ENCODE measurements around the gene WBP11. TPM values are rescaled to one million over a fixed set of nuclear protein-coding genes. Genes with fewer than 3 reads are reported as not detected.

WBP11 gene
- total RNA-seq, 3 donors from 2014 or later (not counting 1 experiment from before 2014, with no cell fraction given) = 130 to 159 (median 134) TPM

DNA sequence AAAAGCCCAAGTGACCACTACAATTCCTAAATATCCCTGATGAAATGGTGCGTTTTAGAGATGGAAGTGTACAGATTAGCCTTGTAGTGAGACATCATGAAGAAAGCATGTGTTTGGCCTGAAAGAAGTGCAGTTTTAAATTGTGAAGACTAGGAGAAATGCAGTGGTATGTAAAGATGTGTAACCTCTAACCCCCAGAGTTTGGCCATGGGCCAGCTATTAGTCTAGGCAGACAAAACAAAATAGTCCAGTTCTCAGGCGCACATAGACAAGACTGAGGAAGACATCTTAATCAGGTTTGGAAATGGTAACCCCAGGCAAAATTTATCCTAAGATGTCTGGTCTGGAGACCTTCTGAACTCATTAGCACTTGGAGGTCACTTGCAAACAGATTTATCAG lies 23.4 kb downstream of the WBP11 start:
- Mint-ChIP-seq H3K27ac (no peak overlapping the region), H3K27me3 (ENCODE audit: low read depth in 2 of 2) (peaks cover 0 to 5% of the 10 kb centered on the region in 2 donors), H3K9me3 (no peaks in the 10 kb centered on the region), H3K4me3 (no peak overlapping the region), H3K36me3 (no peaks in the 10 kb centered on the region), H3K4me1 (peaks cover 17 to 22% of the 10 kb centered on the region in 2 donors)
- ATAC-seq (no peak), DNase-seq (no peak)
- TF ChIP-seq, protein P1, sequence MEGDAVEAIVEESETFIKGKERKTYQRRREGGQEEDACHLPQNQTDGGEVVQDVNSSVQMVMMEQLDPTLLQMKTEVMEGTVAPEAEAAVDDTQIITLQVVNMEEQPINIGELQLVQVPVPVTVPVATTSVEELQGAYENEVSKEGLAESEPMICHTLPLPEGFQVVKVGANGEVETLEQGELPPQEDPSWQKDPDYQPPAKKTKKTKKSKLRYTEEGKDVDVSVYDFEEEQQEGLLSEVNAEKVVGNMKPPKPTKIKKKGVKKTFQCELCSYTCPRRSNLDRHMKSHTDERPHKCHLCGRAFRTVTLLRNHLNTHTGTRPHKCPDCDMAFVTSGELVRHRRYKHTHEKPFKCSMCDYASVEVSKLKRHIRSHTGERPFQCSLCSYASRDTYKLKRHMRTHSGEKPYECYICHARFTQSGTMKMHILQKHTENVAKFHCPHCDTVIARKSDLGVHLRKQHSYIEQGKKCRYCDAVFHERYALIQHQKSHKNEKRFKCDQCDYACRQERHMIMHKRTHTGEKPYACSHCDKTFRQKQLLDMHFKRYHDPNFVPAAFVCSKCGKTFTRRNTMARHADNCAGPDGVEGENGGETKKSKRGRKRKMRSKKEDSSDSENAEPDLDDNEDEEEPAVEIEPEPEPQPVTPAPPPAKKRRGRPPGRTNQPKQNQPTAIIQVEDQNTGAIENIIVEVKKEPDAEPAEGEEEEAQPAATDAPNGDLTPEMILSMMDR (IDR thresholded peaks at IDR 0.05) = no peak
- H3K4me1 ChIP-seq (ENCODE audit: control insufficient read depth, insufficient read depth, low read length) = peaks cover 5% of the 10 kb centered on the region
- no peak overlapping the region for H3K4me3 ChIP-seq (ENCODE audit: low read length)
- H3K9me3 ChIP-seq (ENCODE audit: control insufficient read depth, insufficient read depth, low read length) = no peaks in the 10 kb centered on the region
- intact Hi-C loops (cut with micrococcal nuclease) = no loop called here
- no peak overlapping the region for H3K27ac ChIP-seq (ENCODE audit: low read length)
- WGBS (ENCODE audit: insufficient coverage) = 92% methylated on average over 2 of the region's 2 CpGs
- H3K27me3 ChIP-seq (ENCODE audit: control insufficient read depth, insufficient read depth, low read length) = no peaks in the 10 kb centered on the region
- peaks cover 5% of the 10 kb centered on the region for H3K36me3 ChIP-seq (ENCODE audit: control insufficient read depth, insufficient read depth, low read length)

DNA sequence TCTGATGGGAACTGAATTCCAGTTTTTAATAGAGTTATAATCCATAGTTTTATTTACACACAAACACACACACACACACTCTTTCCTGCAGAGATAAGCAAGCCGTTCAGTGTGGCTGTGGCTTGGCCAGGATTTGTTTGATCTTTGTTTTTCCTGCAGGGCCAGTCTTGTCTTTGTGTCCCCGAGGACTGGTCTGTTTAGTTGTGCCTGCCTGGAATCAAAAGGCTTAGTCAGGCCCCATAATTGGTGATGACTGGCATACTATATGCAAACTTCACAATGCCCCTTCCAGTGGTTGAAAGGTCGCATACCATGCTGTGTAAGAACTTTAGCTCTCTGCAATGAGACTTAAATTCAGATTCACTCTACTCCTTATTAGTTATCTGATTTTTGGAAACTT lies 26.0 kb downstream of the WBP11 start:
- H3K27ac Mint-ChIP-seq = peak overlapping the region in 1 of 2 donors; percentile 96
- H3K27me3 Mint-ChIP-seq (ENCODE audit: low read depth in 2 of 2) = peaks cover 0 to 5% of the 10 kb centered on the region in 2 donors
- H3K9me3 ChIP-seq (ENCODE audit: control insufficient read depth, insufficient read depth, low read length) = no peaks in the 10 kb centered on the region
- H3K36me3 ChIP-seq (ENCODE audit: control insufficient read depth, insufficient read depth, low read length) = no peaks in the 10 kb centered on the region
- no peaks in the 10 kb centered on the region for H3K9me3 Mint-ChIP-seq
- peaks cover 33 to 35% of the 10 kb centered on the region in 2 donors for H3K4me1 Mint-ChIP-seq
- intact Hi-C loops (cut with micrococcal nuclease) = no loop called here
- no peak overlapping the region for H3K4me3 Mint-ChIP-seq
- TF ChIP-seq, protein P1 (IDR thresholded peaks at IDR 0.05) = no peak
- WGBS (ENCODE audit: insufficient coverage) = 88% methylated on average over 3 of the region's 3 CpGs
- H3K4me1 ChIP-seq (ENCODE audit: control insufficient read depth, insufficient read depth, low read length) = peaks cover 23% of the 10 kb centered on the region
- ATAC-seq = no peak
- no peak overlapping the region for H3K4me3 ChIP-seq (ENCODE audit: low read length)
- no peak overlapping the region for H3K27ac ChIP-seq (ENCODE audit: low read length)
- DNase-seq = no peak
- no peaks in the 10 kb centered on the region for H3K36me3 Mint-ChIP-seq
- no peaks in the 10 kb centered on the region for H3K27me3 ChIP-seq (ENCODE audit: control insufficient read depth, insufficient read depth, low read length)

DNA sequence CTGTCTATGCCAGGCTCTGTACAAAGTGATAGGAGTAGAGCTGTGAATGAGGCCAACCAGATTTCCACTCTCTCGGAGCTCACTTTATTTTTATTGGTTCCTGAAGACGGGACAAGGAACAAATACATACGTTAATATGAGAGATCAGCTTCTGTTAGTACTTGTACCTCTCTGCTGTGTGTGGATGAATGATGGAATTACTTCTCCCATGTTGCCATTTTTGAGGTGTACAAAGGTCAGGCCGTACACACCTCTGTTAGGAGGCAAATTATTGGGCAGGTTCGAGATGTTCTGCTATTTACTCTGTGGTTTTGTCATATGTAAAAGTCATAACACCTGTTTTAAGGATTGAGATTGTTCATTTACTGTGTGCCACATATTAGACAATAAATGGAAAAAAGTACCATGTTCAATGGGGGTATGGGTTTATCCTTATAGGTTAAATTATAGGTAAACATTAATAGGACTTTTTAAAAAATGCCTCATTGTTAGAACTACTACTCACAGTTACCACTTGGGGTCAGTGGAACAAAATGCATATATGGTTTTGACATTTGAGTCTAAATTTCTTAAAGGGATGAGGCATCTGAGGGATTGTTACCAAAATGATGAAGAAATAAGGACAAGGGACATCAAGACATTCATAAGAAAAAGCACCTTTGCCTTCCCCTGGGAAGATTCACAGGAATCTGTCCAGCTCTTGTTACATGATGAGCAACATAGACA lies 26.9 kb downstream of the WBP11 start:
- WGBS (ENCODE audit: insufficient coverage) = 95% methylated on average over 5 of the region's 5 CpGs
- ATAC-seq (no peak), DNase-seq (peak in 1 of 2 donors; percentile 36)
- H3K27ac ChIP-seq (ENCODE audit: low read length) = no peak overlapping the region
- no peaks in the 10 kb centered on the region for H3K9me3 Mint-ChIP-seq
- peaks cover 42 to 43% of the 10 kb centered on the region in 2 donors for H3K4me1 Mint-ChIP-seq
- H3K9me3 ChIP-seq (ENCODE audit: control insufficient read depth, insufficient read depth, low read length) = no peaks in the 10 kb centered on the region
- H3K36me3 Mint-ChIP-seq = no peaks in the 10 kb centered on the region
- peak overlapping the region; percentile 100 for H3K4me3 Mint-ChIP-seq
- H3K27me3 ChIP-seq (ENCODE audit: control insufficient read depth, insufficient read depth, low read length) = no peaks in the 10 kb centered on the region
- peak overlapping the region; percentile 96 to 99 for H3K27ac Mint-ChIP-seq
- H3K4me3 ChIP-seq (ENCODE audit: low read length) = no peak overlapping the region
- H3K27me3 Mint-ChIP-seq (ENCODE audit: low read depth in 2 of 2) = peaks cover 0 to 5% of the 10 kb centered on the region in 2 donors
- intact Hi-C loops (cut with micrococcal nuclease) = no loop called here
- H3K4me1 ChIP-seq (ENCODE audit: control insufficient read depth, insufficient read depth, low read length) = peaks cover 25% of the 10 kb centered on the region
- TF ChIP-seq, protein P1 (IDR thresholded peaks at IDR 0.05) = peak; percentile 11
- H3K36me3 ChIP-seq (ENCODE audit: control insufficient read depth, insufficient read depth, low read length) = no peaks in the 10 kb centered on the region

All from natural killer cell (primary cell).